Panc1 (cell line): ENCODE measurements around the gene TRIM2. TPM values are rescaled to one million over a fixed set of nuclear protein-coding genes. Genes with fewer than 3 reads are reported as not detected.

Source experiments
- ATAC-seq: fragments of 200-7000 bp; cut with Tn5 transposase; 2 replicates; pipeline ENCODE4 v1.9.1; 2020; ENCODE audit warnings: mild to moderate bottlenecking, moderate library complexity
- BruUV-seq: library from RNA; stranded (reverse); fragments of 400-500 nt; replicated peaks from 2 replicates; lab custom pipeline; 2021; lab: Mats Ljungman, UMichigan
- CTCF ChIA-PET: fragments of 300-600 bp; sonication (Branson Sonifier 250); formaldehyde crosslinking; loops from one replicate; lab custom pipeline; 2022; ENCODE audit warnings: antibody characterized with exemption; lab: Charles Lee
- POLR2A ChIA-PET: fragments of 300-600 bp; sonication (Branson Sonifier 250); formaldehyde crosslinking; loops from one replicate; lab custom pipeline; 2022; ENCODE audit warnings: antibody characterized with exemption; lab: Charles Lee
- DNase-seq: peaks from one replicate; pipeline ENCODE4 v3.0.0-alpha.2; 2010; ENCODE audit warnings: low read depth, low spot score
- H3K27ac ChIP-seq: 2 replicates; pipeline ENCODE4 v1.5.1; 2011; ENCODE audit warnings: mild to moderate bottlenecking, low read length, inconsistent platforms
- H3K27me3 ChIP-seq: fragments of 200-500 bp; sonication (Bioruptor generic); 2 replicates; pipeline ENCODE4 v1.6.0; 2014; ENCODE audit warnings: low read length, inconsistent platforms; ENCODE audit not compliant: control insufficient read depth, insufficient read depth
- H3K36me3 ChIP-seq: fragments of 200-500 bp; sonication (Bioruptor generic); 2 replicates; pipeline ENCODE4 v1.5.1; 2014; ENCODE audit warnings: inconsistent platforms, mild to moderate bottlenecking, low read length, moderate library complexity; ENCODE audit not compliant: control insufficient read depth, insufficient read depth
- H3K4me1 ChIP-seq: 2 replicates; pipeline ENCODE4 v1.5.1; 2011; ENCODE audit warnings: inconsistent platforms, mild to moderate bottlenecking, low read length, moderate library complexity; ENCODE audit not compliant: control insufficient read depth, insufficient read depth
- H3K4me3 ChIP-seq, 2 experiments: 2 replicates each; pipeline ENCODE4 v1.5.1; 2011 to 2012; ENCODE audit warnings: low read depth in 2 of 2, low read length in 2 of 2, mild to moderate bottlenecking in 2 of 2, inconsistent platforms in 1 of 2, moderate library complexity in 1 of 2
- H3K9me3 ChIP-seq: fragments of 200-500 bp; sonication (Bioruptor generic); 2 replicates; pipeline ENCODE4 v1.5.1; 2014; ENCODE audit warnings: low read depth, mild to moderate bottlenecking, inconsistent platforms, low read length, moderate library complexity; ENCODE audit not compliant: control insufficient read depth, insufficient read depth
- POLR2AphosphoS5 ChIP-seq: IDR thresholded peaks from 2 replicates; pipeline ENCODE4 v1.6.1; 2012; ENCODE audit warnings: mild to moderate bottlenecking, low read depth, low read length, moderate library complexity
- SIN3A ChIP-seq: IDR thresholded peaks from 2 replicates; pipeline ENCODE4 v1.6.1; 2012; ENCODE audit warnings: low read depth, mild to moderate bottlenecking, low read length, moderate library complexity, borderline replicate concordance; ENCODE audit not compliant: insufficient read depth
- TCF7L2 ChIP-seq: IDR thresholded peaks from 2 replicates; pipeline ENCODE4 v1.6.1; 2011; ENCODE audit warnings: mild to moderate bottlenecking, low read depth, low read length, inconsistent platforms
- in situ Hi-C: cut with HindIII; loops from 2 replicates; pipeline ENCODE4 v1.10.0; 2016; ENCODE audit warnings: low sequenced_read_pairs, low pct_unique_long_range_greater_than_20kb
- intact Hi-C: fragments of 100-400 bp; cut with micrococcal nuclease; formaldehyde crosslinking; loops from one replicate; pipeline ENCODE4 v1.10.0; 2022; ENCODE audit not compliant: unreplicated experiment
- total RNA-seq: library from RNA; stranded (reverse); gene quantifications from one replicate; pipeline ENCODE4 v1.2.1, GENCODE V29; 2021; ENCODE audit not compliant: unreplicated experiment
- TF ChIP-seq, protein P1 (sequence below), 2 experiments: IDR thresholded peaks; 2 replicates each; pipeline ENCODE4 v1.6.1; 2011 to 2012; ENCODE audit warnings: low read depth in 2 of 2, control low read depth in 1 of 2, low read length in 1 of 2, mild to moderate bottlenecking in 1 of 2, moderate library complexity in 1 of 2; ENCODE audit not compliant: insufficient read depth in 1 of 2
- TF ChIP-seq, protein P2 (sequence below): fragments of 450-650 bp; IDR thresholded peaks from 2 replicates; pipeline ENCODE4 v1.5.1; 2017; ENCODE audit warnings: mild to moderate bottlenecking

Gene TRIM2
- total RNA-seq, 1 experiment from 2014 or later = 18.9 TPM

DNA sequence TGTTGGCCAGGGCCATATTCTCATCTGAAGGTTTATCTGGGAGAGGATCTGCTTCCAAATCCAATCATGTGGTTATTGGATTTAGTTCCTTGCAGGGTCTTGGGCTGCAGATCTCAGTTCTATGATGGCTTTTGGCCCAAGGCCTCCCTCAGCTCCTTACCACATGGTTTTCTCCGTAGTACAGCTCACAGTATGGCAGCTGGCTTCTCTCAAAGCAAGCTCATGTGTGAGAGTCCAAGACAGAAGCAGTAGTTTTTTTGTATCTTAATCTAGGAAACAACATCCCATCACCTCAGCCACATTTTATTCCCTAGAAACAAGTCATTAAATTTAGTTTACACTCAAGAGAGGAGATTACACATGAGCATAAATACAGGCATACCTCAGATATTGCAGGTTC lies 164.8 kb downstream of the TRIM2 start:
- ChIA-PET CTCF (no interaction called here), POLR2A (no interaction called here)
- no peaks in the 10 kb centered on the region; the same call in 1 of the 2 replicates for H3K36me3 ChIP-seq
- no peaks in the 10 kb centered on the region for H3K27me3 ChIP-seq
- ATAC-seq = no peak
- no peak overlapping the region for H3K4me3 ChIP-seq
- BruUV-seq = no TSS peak
- intact Hi-C loops (no loop called here), in situ Hi-C loops (no loop called here)
- TF ChIP-seq TCF7L2 (no peak), POLR2AphosphoS5 (no peak), SIN3A (no peak)
- TF ChIP-seq, protein P1, sequence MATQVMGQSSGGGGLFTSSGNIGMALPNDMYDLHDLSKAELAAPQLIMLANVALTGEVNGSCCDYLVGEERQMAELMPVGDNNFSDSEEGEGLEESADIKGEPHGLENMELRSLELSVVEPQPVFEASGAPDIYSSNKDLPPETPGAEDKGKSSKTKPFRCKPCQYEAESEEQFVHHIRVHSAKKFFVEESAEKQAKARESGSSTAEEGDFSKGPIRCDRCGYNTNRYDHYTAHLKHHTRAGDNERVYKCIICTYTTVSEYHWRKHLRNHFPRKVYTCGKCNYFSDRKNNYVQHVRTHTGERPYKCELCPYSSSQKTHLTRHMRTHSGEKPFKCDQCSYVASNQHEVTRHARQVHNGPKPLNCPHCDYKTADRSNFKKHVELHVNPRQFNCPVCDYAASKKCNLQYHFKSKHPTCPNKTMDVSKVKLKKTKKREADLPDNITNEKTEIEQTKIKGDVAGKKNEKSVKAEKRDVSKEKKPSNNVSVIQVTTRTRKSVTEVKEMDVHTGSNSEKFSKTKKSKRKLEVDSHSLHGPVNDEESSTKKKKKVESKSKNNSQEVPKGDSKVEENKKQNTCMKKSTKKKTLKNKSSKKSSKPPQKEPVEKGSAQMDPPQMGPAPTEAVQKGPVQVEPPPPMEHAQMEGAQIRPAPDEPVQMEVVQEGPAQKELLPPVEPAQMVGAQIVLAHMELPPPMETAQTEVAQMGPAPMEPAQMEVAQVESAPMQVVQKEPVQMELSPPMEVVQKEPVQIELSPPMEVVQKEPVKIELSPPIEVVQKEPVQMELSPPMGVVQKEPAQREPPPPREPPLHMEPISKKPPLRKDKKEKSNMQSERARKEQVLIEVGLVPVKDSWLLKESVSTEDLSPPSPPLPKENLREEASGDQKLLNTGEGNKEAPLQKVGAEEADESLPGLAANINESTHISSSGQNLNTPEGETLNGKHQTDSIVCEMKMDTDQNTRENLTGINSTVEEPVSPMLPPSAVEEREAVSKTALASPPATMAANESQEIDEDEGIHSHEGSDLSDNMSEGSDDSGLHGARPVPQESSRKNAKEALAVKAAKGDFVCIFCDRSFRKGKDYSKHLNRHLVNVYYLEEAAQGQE (IDR thresholded peaks at IDR 0.05; ENCODE audit: insufficient read depth in 1 of 2, low read depth in 2 of 2, low read length in 1 of 2) = no peak
- TF ChIP-seq, protein P2, sequence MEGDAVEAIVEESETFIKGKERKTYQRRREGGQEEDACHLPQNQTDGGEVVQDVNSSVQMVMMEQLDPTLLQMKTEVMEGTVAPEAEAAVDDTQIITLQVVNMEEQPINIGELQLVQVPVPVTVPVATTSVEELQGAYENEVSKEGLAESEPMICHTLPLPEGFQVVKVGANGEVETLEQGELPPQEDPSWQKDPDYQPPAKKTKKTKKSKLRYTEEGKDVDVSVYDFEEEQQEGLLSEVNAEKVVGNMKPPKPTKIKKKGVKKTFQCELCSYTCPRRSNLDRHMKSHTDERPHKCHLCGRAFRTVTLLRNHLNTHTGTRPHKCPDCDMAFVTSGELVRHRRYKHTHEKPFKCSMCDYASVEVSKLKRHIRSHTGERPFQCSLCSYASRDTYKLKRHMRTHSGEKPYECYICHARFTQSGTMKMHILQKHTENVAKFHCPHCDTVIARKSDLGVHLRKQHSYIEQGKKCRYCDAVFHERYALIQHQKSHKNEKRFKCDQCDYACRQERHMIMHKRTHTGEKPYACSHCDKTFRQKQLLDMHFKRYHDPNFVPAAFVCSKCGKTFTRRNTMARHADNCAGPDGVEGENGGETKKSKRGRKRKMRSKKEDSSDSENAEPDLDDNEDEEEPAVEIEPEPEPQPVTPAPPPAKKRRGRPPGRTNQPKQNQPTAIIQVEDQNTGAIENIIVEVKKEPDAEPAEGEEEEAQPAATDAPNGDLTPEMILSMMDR = no peak
- peaks cover 4% of the 10 kb centered on the region for H3K9me3 ChIP-seq
- no peak overlapping the region for H3K27ac ChIP-seq
- H3K4me1 ChIP-seq = no peaks in the 10 kb centered on the region
- DNase-seq = no peak

DNA sequence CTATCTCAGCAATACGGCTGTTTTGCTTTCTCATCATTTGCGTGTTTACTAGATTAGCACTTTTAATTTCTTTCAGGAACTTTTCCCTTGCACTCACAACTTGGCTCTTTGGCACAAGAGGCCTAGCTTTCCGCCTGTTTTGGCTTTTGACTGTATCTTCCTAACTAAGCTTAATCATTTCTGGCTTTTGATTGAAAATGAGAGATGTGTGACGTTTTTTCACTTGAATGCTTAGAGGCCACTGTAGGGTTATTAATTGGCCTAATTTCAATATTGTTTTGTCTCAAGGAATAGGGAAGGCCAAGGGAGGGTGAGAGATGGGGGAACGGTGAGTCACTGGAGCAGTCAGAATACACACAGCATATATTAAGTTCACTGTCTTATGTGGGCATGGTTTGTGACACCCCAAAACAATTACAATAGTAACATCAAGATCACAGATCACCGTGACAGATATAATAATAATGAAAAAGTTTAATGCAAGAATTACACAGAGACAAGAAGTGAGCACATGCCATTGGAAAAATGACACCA lies 167.5 kb downstream of the TRIM2 start:
- no peaks in the 10 kb centered on the region for H3K27me3 ChIP-seq
- H3K4me3 ChIP-seq = no peak overlapping the region
- POLR2A ChIA-PET = no interaction called here
- in situ Hi-C loops = no loop called here
- no peaks in the 10 kb centered on the region; the same call in 1 of the 2 replicates for H3K36me3 ChIP-seq
- H3K27ac ChIP-seq = no peak overlapping the region
- CTCF ChIA-PET = no interaction called here
- peaks cover 4% of the 10 kb centered on the region for H3K9me3 ChIP-seq
- ATAC-seq = no peak
- DNase-seq = no peak
- intact Hi-C loops = no loop called here
- no peaks in the 10 kb centered on the region for H3K4me1 ChIP-seq
- BruUV-seq = no TSS peak
- TF ChIP-seq, protein P2 = no peak
- TF ChIP-seq TCF7L2 (no peak), SIN3A (no peak), POLR2AphosphoS5 (no peak)
- TF ChIP-seq, protein P1 (IDR thresholded peaks at IDR 0.05; ENCODE audit: insufficient read depth in 1 of 2, low read depth in 2 of 2, low read length in 1 of 2) = no peak
